DOHH2 (cell line): ENCODE data around the gene CBL.
"Not testable (repeated sequence)": the region's sequence is repeated elsewhere in the genome, so short reads cannot be mapped to it uniquely, and the experiment has no call there.

Experiments used
- H3F3A ChIP-seq: fragments of 200-600 bp; sonication (generic), shearing (Covaris generic); 2 replicates; pipeline ENCODE4 v1.6.0; 2016; ENCODE audit warnings: antibody characterized with exemption, mild to moderate bottlenecking; ENCODE audit not compliant: control insufficient read depth, insufficient read depth
- H3K27ac ChIP-seq: fragments of 200-600 bp; sonication (generic); 2 replicates; pipeline ENCODE4 v1.5.1; 2014; ENCODE audit warnings: low read depth, mild to moderate bottlenecking, low read length, moderate library complexity
- H3K27me3 ChIP-seq: fragments of 200-600 bp; sonication (generic); 2 replicates; pipeline ENCODE4 v1.6.1; 2014; ENCODE audit warnings: mild to moderate bottlenecking, low read length, mixed read lengths; ENCODE audit not compliant: control insufficient read depth
- H3K36me3 ChIP-seq: fragments of 200-600 bp; sonication (generic); 2 replicates; pipeline ENCODE4 v1.6.1; 2014; ENCODE audit warnings: mild to moderate bottlenecking, low read length, moderate library complexity, mixed read lengths; ENCODE audit not compliant: control insufficient read depth
- H3K4me1 ChIP-seq: fragments of 200-600 bp; sonication (generic); 2 replicates; pipeline ENCODE4 v1.6.1; 2014; ENCODE audit warnings: mild to moderate bottlenecking, low read length, mixed read lengths; ENCODE audit not compliant: control insufficient read depth
- H3K4me2 ChIP-seq: fragments of 200-600 bp; sonication (generic); 2 replicates; pipeline ENCODE4 v1.6.0; 2014; ENCODE audit warnings: mild to moderate bottlenecking, low read length, moderate library complexity
- H3K4me3 ChIP-seq: fragments of 200-600 bp; sonication (generic); 2 replicates; pipeline ENCODE4 v1.5.1; 2014; ENCODE audit warnings: mild to moderate bottlenecking, low read length, mixed read lengths
- H3K79me2 ChIP-seq: fragments of 200-600 bp; sonication (generic); 2 replicates; pipeline ENCODE4 v1.6.1; 2014; ENCODE audit warnings: mild to moderate bottlenecking, low read length, mixed read lengths; ENCODE audit not compliant: control insufficient read depth
- H3K9me2 ChIP-seq: fragments of 200-600 bp; sonication (generic); replicated peaks from 2 replicates; pipeline ENCODE4 v1.6.1; 2014; ENCODE audit warnings: mild to moderate bottlenecking, low read length, mixed read lengths; ENCODE audit not compliant: control insufficient read depth
- H3K9me3 ChIP-seq: fragments of 200-600 bp; sonication (generic); 2 replicates; pipeline ENCODE4 v1.6.1; 2014; ENCODE audit warnings: antibody characterized with exemption, low read length, mixed read lengths; ENCODE audit not compliant: control insufficient read depth, insufficient read depth
- H4K20me1 ChIP-seq: fragments of 200-600 bp; sonication (generic); 2 replicates; pipeline ENCODE4 v1.6.0; 2014; ENCODE audit warnings: low read depth, mild to moderate bottlenecking, antibody characterized with exemption, low read length, moderate library complexity; ENCODE audit not compliant: control insufficient read depth, insufficient read depth
- CTCF ChIP-seq: fragments of 200-600 bp; sonication (generic); IDR thresholded peaks from one replicate; pipeline ENCODE4 v1.5.1; 2014; ENCODE audit warnings: antibody characterized with exemption, mild to moderate bottlenecking, low read depth, low read length; ENCODE audit not compliant: poor library complexity, severe bottlenecking
- EZH2phosphoT487 ChIP-seq: fragments of 200-600 bp; sonication (generic); IDR thresholded peaks from 2 replicates; pipeline ENCODE4 v1.6.1; 2017; ENCODE audit warnings: borderline replicate concordance, mild to moderate bottlenecking, antibody characterized with exemption, low read length, moderate library complexity, mixed read lengths

The CBL gene

DNA sequence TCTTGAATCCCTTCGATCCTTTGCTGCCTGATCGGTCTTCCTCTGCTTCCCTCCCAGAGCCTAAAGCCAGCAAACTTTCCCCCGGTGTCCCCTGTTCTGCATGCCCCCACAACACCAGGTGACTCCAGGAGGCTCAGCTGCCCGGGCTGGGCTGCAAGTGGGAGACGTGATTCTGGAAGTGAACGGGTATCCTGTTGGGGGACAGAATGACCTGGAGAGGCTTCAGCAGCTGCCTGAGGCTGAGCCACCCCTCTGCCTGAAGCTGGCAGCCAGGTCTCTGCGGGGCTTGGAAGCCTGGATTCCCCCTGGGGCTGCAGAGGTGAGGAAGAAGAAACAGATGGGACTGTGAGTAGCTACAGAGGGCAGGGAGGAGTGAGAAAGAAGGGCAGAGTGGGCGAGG lies 17.3 kb upstream of the CBL start:
- Histone ChIP-seq H3K9me3 (no peaks in the 10 kb centered on the region), H4K20me1 (no peaks in the 10 kb centered on the region), H3K4me2 (no peak overlapping the region), H3K9me2 (no peaks in the 10 kb centered on the region), H3K79me2 (no peaks in the 10 kb centered on the region), H3K27ac (no peak overlapping the region), H3F3A (no peaks in the 10 kb centered on the region), H3K27me3 (no peaks in the 10 kb centered on the region), H3K36me3 (no peaks in the 10 kb centered on the region), H3K4me3 (no peak overlapping the region), H3K4me1 (no peaks in the 10 kb centered on the region)
- no peak for TF ChIP-seq CTCF
- no peak for TF ChIP-seq EZH2phosphoT487

DNA sequence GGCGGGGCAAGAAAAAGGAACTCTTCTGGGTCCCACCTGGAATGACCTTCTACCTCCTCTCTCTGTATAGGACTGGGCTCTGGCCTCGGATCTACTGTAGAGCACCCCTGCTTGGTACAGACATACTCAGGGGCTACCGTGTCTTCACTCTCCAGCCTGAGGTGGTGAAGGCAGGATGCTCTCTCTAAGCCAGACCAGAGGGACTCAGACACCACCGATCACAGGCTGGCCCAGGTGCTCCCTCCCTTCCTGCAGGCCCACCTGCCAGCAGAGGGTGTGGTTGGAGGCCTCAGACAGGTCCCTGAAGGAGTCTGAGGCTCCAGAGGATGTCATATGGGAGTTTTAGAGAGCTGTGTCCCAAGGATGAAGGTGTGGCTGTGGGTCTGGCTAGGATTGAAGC lies 16.7 kb upstream of the CBL start:
- no peak overlapping the region for H3K4me3 ChIP-seq
- no peaks in the 10 kb centered on the region for H3K27me3 ChIP-seq
- H3K36me3 ChIP-seq: no peaks in the 10 kb centered on the region
- no peaks in the 10 kb centered on the region for H3K9me3 ChIP-seq
- no peaks in the 10 kb centered on the region for H3F3A ChIP-seq
- no peaks in the 10 kb centered on the region for H3K79me2 ChIP-seq
- no peaks in the 10 kb centered on the region for H3K9me2 ChIP-seq
- H3K27ac ChIP-seq: no peak overlapping the region
- no peak overlapping the region for H3K4me2 ChIP-seq
- H3K4me1 ChIP-seq: no peaks in the 10 kb centered on the region
- TF ChIP-seq CTCF: no peak
- no peak for TF ChIP-seq EZH2phosphoT487
- no peaks in the 10 kb centered on the region for H4K20me1 ChIP-seq

GRCh38 chr11:119190531-119190930 lies 15.6 kb upstream of the CBL start:
- H3K9me2 ChIP-seq: no peaks in the 10 kb centered on the region
- H3K4me2 ChIP-seq: no peak overlapping the region
- no peaks in the 10 kb centered on the region for H3K27me3 ChIP-seq
- H3K4me1 ChIP-seq: peaks cover 8% of the 10 kb centered on the region
- TF ChIP-seq EZH2phosphoT487 (no peak), CTCF (no peak)
- H3K27ac ChIP-seq: no peak overlapping the region
- no peaks in the 10 kb centered on the region for H3K9me3 ChIP-seq
- H4K20me1 ChIP-seq: no peaks in the 10 kb centered on the region
- H3F3A ChIP-seq: no peaks in the 10 kb centered on the region
- no peaks in the 10 kb centered on the region for H3K79me2 ChIP-seq
- H3K36me3 ChIP-seq: no peaks in the 10 kb centered on the region
- H3K4me3 ChIP-seq: no peak overlapping the region

GRCh38 chr11:119191265-119191664 lies 14.9 kb upstream of the CBL start:
- not testable (repeated sequence) for H3K9me2 ChIP-seq, H3K9me3 ChIP-seq, H3K4me2 ChIP-seq, H4K20me1 ChIP-seq, H3K79me2 ChIP-seq, H3K4me1 ChIP-seq, H3K27ac ChIP-seq, H3K36me3 ChIP-seq, H3K27me3 ChIP-seq, H3F3A ChIP-seq, H3K4me3 ChIP-seq
